Putamen (tissue), 1 donor: ENCODE results near the gene SLC7A4.

Experiments used
- DNase-seq: peaks from one replicate; pipeline ENCODE4 v3.0.0-alpha.2; 2016; ENCODE audit warnings: low spot score

SLC7A4 gene

GRCh38 chr22:20998411-20999336 is 33.7 kb downstream of the SLC7A4 start:
- DNase-seq: no peak

GRCh38 chr22:20997536-20998257 is 34.7 kb downstream of the SLC7A4 start:
- DNase-seq: no peak

GRCh38 chr22:20996598-20997535 is 35.5 kb downstream of the SLC7A4 start:
- no peak for DNase-seq

- no peak for DNase-seq
These were observed 36.3 kb downstream of the SLC7A4 start for GRCh38 chr22:20996031-20996410.

GRCh38 chr22:20995329-20996030 is 36.9 kb downstream of the SLC7A4 start:
- DNase-seq: no peak

GRCh38 chr22:20994902-20995241 is 37.5 kb downstream of the SLC7A4 start:
- no peak for DNase-seq

GRCh38 chr22:20994128-20994901 is 38.0 kb downstream of the SLC7A4 start:
- DNase-seq: no peak

- no peak for DNase-seq
These were observed 38.8 kb downstream of the SLC7A4 start for GRCh38 chr22:20993304-20994127.

GRCh38 chr22:20992456-20993303 is 39.7 kb downstream of the SLC7A4 start:
- DNase-seq: no peak

GRCh38 chr22:20992056-20992442 is 40.3 kb downstream of the SLC7A4 start:
- DNase-seq: no peak

- no peak for DNase-seq
These were observed 40.9 kb downstream of the SLC7A4 start for GRCh38 chr22:20991252-20992055.

- no peak for DNase-seq
These were observed 41.9 kb downstream of the SLC7A4 start for GRCh38 chr22:20990184-20991180.

GRCh38 chr22:20989323-20990138 is 42.8 kb downstream of the SLC7A4 start:
- DNase-seq: no peak

- no peak for DNase-seq
These were observed 43.6 kb downstream of the SLC7A4 start for GRCh38 chr22:20988573-20989322.

GRCh38 chr22:20987375-20987774 is 45.0 kb downstream of the SLC7A4 start:
- no peak for DNase-seq
